ENCODE data around the gene SLC16A5. TPM values are rescaled to one million over a fixed set of nuclear protein-coding genes. Genes with fewer than 3 reads are reported as not detected.

The SLC16A5 gene
- 5.2 and 8.7 TPM in 2 replicates for total RNA-seq

GRCh38 chr17:75087558-75088453 is at the start of gene SLC16A5:
TSS of gene SLC16A5 (plus strand) at chr17:75087954. CDS start at chr17:75093637, 5,683 bp downstream.

GRCh38 chr17:75046407-75047289 is 41.1 kb upstream of the SLC16A5 start, which contains the start of the genes ATP5PD and KCTD2:
TSS of gene ATP5PD (minus strand) at chr17:75046969. CDS start at chr17:75042650, 4,319 bp downstream.
TSS of gene KCTD2 (plus strand) at chr17:75047225. CDS start at chr17:75047251, 26 bp downstream.

GRCh38 chr17:75109407-75110233 is 21.9 kb downstream of the SLC16A5 start, which contains the start of gene ARMC7:
TSS of gene ARMC7 (plus strand) at chr17:75109969. CDS start at chr17:75110289, 320 bp downstream.

GRCh38 chr17:75131278-75132017 is 43.7 kb downstream of the SLC16A5 start, which contains the start of gene NT5C:
TSS of gene NT5C (minus strand) at chr17:75131742. CDS start at chr17:75131707, 35 bp downstream.

GRCh38 chr17:75154195-75155106 is 66.7 kb downstream of the SLC16A5 start, which contains the start of gene JPT1:
TSS of gene JPT1 (minus strand) at chr17:75154512. CDS start at chr17:75154397, 115 bp downstream.

Other genes with a start within 250 kb of the SLC16A5 start
- 0.11 and 0.12 TPM in 2 replicates for gene GRIN2C, start 228.1 kb upstream of the SLC16A5 start, total RNA-seq
- gene FDXR, start 215.0 kb upstream of the SLC16A5 start, total RNA-seq, result 21.6 and 52.0 TPM in 2 replicates
- not detected in 2 replicates for gene FADS6, start 194.3 kb upstream of the SLC16A5 start, total RNA-seq
- under 0.01 TPM in 1 of 2 replicates, not detected in the other for gene USH1G, start 164.7 kb upstream of the SLC16A5 start, total RNA-seq
- not detected in 2 replicates for gene OTOP2, start 163.7 kb upstream of the SLC16A5 start, total RNA-seq
- gene OTOP3, start 152.1 kb upstream of the SLC16A5 start, total RNA-seq, result not detected in 2 replicates
- 0.44 and 0.75 TPM in 2 replicates for gene HID1, start 115.2 kb upstream of the SLC16A5 start, total RNA-seq
- gene CDR2L, start 100.3 kb upstream of the SLC16A5 start, total RNA-seq, result 11.7 and 14.8 TPM in 2 replicates
- 35.6 and 57.5 TPM in 2 replicates for gene MRPL58, start 75.3 kb upstream of the SLC16A5 start, total RNA-seq
- 293 and 304 TPM in 2 replicates for gene ATP5PD, start 41.0 kb upstream of the SLC16A5 start, total RNA-seq
- gene KCTD2, start 40.7 kb upstream of the SLC16A5 start, total RNA-seq, result 15.2 and 15.5 TPM in 2 replicates
- gene ARMC7, start 22.0 kb downstream of the SLC16A5 start, total RNA-seq, result 2.2 and 2.8 TPM in 2 replicates
- 42.7 and 77.2 TPM in 2 replicates for gene NT5C, start 43.8 kb downstream of the SLC16A5 start, total RNA-seq
- 99.0 and 156 TPM in 2 replicates for gene JPT1, start 66.6 kb downstream of the SLC16A5 start, total RNA-seq
- 116 and 122 TPM in 2 replicates for gene SUMO2, start 95.0 kb downstream of the SLC16A5 start, total RNA-seq
- gene NUP85, start 117.7 kb downstream of the SLC16A5 start, total RNA-seq, result 25.9 and 56.6 TPM in 2 replicates
- gene GGA3, start 173.7 kb downstream of the SLC16A5 start, total RNA-seq, result 10.4 and 16.0 TPM in 2 replicates
- 44.0 and 62.5 TPM in 2 replicates for gene MRPS7, start 173.9 kb downstream of the SLC16A5 start, total RNA-seq
- 7.6 and 8.3 TPM in 2 replicates for gene MIF4GD, start 183.3 kb downstream of the SLC16A5 start, total RNA-seq
- 6.1 and 11.0 TPM in 2 replicates for gene SLC25A19, start 201.5 kb downstream of the SLC16A5 start, total RNA-seq